Loucy (cell line): ENCODE data around the gene CAPN2.

Source experiments
- CTCF ChIP-seq: fragments of 200-600 bp; sonication (generic); conservative IDR thresholded peaks from 2 replicates; pipeline ENCODE4 v1.5.1; 2014; ENCODE audit warnings: mild to moderate bottlenecking, antibody characterized with exemption, low read length
- EZH2phosphoT487 ChIP-seq: fragments of 200-600 bp; IDR thresholded peaks from 2 replicates; pipeline ENCODE4 v1.6.1; 2018; ENCODE audit warnings: antibody characterized with exemption, mild to moderate bottlenecking, moderate library complexity, borderline replicate concordance

- TF ChIP-seq CTCF (peak; percentile 55), EZH2phosphoT487 (no peak)
Measured at GRCh38 chr1:223709598-223709997, 2.7 kb upstream of the CAPN2 start.
